Stimulated activated CD4-positive, alpha-beta T cell treated with anti-CD3 and anti-CD28 coated beads, Interleukin-15, amount 100 ng/mL, for 1 hour (primary cell): ENCODE data around the gene ANKLE2.
"Not testable (repeated sequence)": the region's sequence is repeated elsewhere in the genome, so short reads cannot be mapped to it uniquely, and the experiment has no call there.

Experiments used
- DNase-seq, 2 donors: peaks; one replicate each; pipeline ENCODE4 v3.0.0-alpha.2; 2020; ENCODE audit warnings: low read depth in 1 of 2, low spot score in 1 of 2

ANKLE2 gene

GRCh38 chr12:132692030-132692429 is 69.6 kb downstream of the ANKLE2 start:
- not testable (repeated sequence) for DNase-seq

- no peak for DNase-seq
These were observed 71.5 kb downstream of the ANKLE2 start for GRCh38 chr12:132690112-132690511.

- no peak for DNase-seq
These were observed 72.4 kb downstream of the ANKLE2 start for GRCh38 chr12:132689227-132689626.

- peak; percentile 93 to 95 for DNase-seq
These were observed 74.1 kb downstream of the ANKLE2 start, which contains the start of the genes POLE and PXMP2 for GRCh38 chr12:132687211-132688164. POLE (minus strand) TSS chr12:132687342; CDS start chr12:132687315, 27 bp downstream. PXMP2 (plus strand) TSS chr12:132687587; CDS start chr12:132687671, 84 bp downstream.

GRCh38 chr12:132686825-132687210 is 74.8 kb downstream of the ANKLE2 start:
- no peak for DNase-seq

- DNase-seq = no peak
These were observed 76.2 kb downstream of the ANKLE2 start for GRCh38 chr12:132685400-132685799.

GRCh38 chr12:132677492-132677891 is 84.1 kb downstream of the ANKLE2 start:
- DNase-seq = no peak

GRCh38 chr12:132675757-132676432 is 85.7 kb downstream of the ANKLE2 start:
- no peak for DNase-seq
